HG02571 (cell line): ENCODE results near the gene ANKRD23.

Experiments
- ATAC-seq: cut with Tn5 transposase; IDR thresholded peaks from one replicate; pipeline ENCODE4 v1.9.1; 2021; ENCODE audit warnings: mild to moderate bottlenecking, moderate library complexity; ENCODE audit not compliant: unreplicated experiment

Gene ANKRD23

GRCh38 chr2:96839875-96840850 is 3.7 kb downstream of the ANKRD23 start:
- ATAC-seq = no peak

- ATAC-seq = no peak
These were observed 4.4 kb downstream of the ANKRD23 start for GRCh38 chr2:96839293-96839874.

GRCh38 chr2:96838345-96839292 is 5.2 kb downstream of the ANKRD23 start:
- no peak for ATAC-seq

GRCh38 chr2:96837575-96837974 is 6.2 kb downstream of the ANKRD23 start:
- ATAC-seq = no peak

- no peak for ATAC-seq
These were observed 8.0 kb downstream of the ANKRD23 start for GRCh38 chr2:96835830-96836229.

- ATAC-seq = no peak
These were observed 10.9 kb downstream of the ANKRD23 start for GRCh38 chr2:96832754-96833507.

- ATAC-seq = no peak
These were observed 11.4 kb downstream of the ANKRD23 start for GRCh38 chr2:96832408-96832753.

GRCh38 chr2:96831679-96832078 is 12.1 kb downstream of the ANKRD23 start:
- ATAC-seq = no peak

GRCh38 chr2:96830044-96830562 is 13.7 kb downstream of the ANKRD23 start:
- no peak for ATAC-seq

GRCh38 chr2:96828874-96829273 is 14.9 kb downstream of the ANKRD23 start:
- ATAC-seq = no peak

- no peak for ATAC-seq
These were observed 15.4 kb downstream of the ANKRD23 start for GRCh38 chr2:96828436-96828835.

- ATAC-seq = no peak
These were observed 17.1 kb downstream of the ANKRD23 start for GRCh38 chr2:96826546-96827278.

GRCh38 chr2:96825057-96825456 is 18.8 kb downstream of the ANKRD23 start:
- no peak for ATAC-seq

- ATAC-seq = no peak
These were observed 19.5 kb downstream of the ANKRD23 start for GRCh38 chr2:96824079-96824870.

- no peak for ATAC-seq
These were observed 20.6 kb downstream of the ANKRD23 start for GRCh38 chr2:96823198-96823597.

GRCh38 chr2:96822786-96823185 is 21.0 kb downstream of the ANKRD23 start:
- ATAC-seq = no peak

- no peak for ATAC-seq
These were observed 22.6 kb downstream of the ANKRD23 start for GRCh38 chr2:96821113-96821675.

- no peak for ATAC-seq
These were observed 23.8 kb downstream of the ANKRD23 start for GRCh38 chr2:96819876-96820511.
